Adipose tissue (tissue), 3 donors: ENCODE data around the gene GSDME. TPM values are rescaled to one million over a fixed set of nuclear protein-coding genes. Genes with fewer than 3 reads are reported as not detected.

Experiments used
- H3K27ac ChIP-seq: one replicate; pipeline ENCODE4 v1.5.1; 2013; ENCODE audit warnings: low read depth, low read length
- WGBS, 3 donors: extraction: QIAGEN DNeasy Blood & Tissue Kit; methylation state at CpG; one replicate each; pipeline ENCODE4 v1.1.7; 2013; 5-methylcytosine and 5-hydroxymethylcytosine counted together
- polyA plus RNA-seq, 3 donors: library from polyadenylated mRNA; stranded (reverse); fragments of 200-250 nt; gene quantifications; one replicate each; pipeline ENCODE4 v1.2.3, GENCODE V29; 2013
- donor health status: healthy with polysubstance abuse.
- donor health status: Bipolar disorder and iron deficiency.
- donor health status: healthy.

Gene GSDME
- polyA plus RNA-seq, 3 donors: 0.85 to 22.3 (median 5.0) TPM

GRCh38 chr7:24715171-24715570, 42.1 kb downstream of the GSDME start:
- H3K27ac ChIP-seq: no peak overlapping the region
- WGBS, 3 donors: 92 to 98% (median 96%) methylated on average over 2 of the region's 2 CpGs

DNA sequence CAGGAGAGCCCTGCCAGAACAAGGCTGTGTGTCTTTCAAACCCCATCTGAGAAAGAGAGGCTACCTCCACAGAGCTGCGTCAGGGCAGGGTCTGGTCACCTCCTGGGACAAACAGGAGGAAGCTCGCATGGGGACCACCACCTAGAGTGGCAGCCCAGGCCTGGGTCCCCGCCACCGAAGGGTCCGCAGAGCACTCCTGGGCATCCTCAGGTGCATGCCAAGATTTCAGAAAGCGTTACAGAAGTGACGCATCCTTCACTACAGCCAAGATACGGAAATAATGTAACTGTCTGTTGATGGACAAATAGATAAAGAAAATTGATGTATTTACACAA, 42.6 kb downstream of the GSDME start:
- WGBS, 3 donors: 82 to 95% (median 93%) methylated on average over 8 of the region's 8 CpGs
- H3K27ac ChIP-seq: no peak overlapping the region

DNA sequence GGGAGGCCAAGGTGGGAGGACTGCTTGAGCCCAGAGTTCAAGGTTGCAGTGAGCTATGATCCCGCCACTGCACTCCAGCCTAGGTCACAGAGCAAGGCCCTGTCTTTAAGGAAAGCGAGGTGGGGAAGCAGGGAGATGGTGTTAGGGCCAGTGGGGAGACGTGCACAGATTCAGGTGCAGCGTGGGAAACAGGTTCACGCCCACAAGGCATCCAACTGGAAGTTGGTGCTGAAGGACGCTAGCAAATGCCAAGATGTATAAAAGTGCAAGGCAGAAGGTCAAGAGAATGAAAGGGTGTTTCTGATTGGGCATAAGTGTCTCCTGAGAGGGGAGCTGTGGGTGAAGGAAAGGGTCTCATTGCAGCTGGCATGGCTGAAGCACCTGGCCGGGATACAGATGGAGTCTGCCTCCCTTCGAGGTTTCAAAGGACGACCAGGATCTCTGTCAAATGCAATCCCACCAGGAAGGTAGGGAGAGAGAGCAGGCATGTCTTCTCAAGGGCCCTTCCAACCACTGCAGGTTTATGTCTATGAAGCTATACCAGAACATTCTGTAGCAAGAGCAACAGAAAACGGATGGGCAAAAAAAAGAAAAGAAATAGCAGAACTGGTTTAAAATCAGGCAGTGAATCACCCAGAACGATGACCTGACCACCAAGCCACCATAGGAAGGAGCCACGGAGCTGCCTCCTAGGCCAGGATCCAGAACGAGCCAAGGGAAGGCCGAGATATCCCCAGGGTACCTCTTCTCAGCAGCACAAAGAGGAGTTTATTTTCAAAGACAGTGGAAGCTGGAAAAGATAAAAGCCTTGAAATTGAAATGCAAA, 43.2 kb downstream of the GSDME start:
- no peak overlapping the region for H3K27ac ChIP-seq
- WGBS, 3 donors: 82 to 88% (median 83%) methylated on average over 14 of the region's 14 CpGs

DNA sequence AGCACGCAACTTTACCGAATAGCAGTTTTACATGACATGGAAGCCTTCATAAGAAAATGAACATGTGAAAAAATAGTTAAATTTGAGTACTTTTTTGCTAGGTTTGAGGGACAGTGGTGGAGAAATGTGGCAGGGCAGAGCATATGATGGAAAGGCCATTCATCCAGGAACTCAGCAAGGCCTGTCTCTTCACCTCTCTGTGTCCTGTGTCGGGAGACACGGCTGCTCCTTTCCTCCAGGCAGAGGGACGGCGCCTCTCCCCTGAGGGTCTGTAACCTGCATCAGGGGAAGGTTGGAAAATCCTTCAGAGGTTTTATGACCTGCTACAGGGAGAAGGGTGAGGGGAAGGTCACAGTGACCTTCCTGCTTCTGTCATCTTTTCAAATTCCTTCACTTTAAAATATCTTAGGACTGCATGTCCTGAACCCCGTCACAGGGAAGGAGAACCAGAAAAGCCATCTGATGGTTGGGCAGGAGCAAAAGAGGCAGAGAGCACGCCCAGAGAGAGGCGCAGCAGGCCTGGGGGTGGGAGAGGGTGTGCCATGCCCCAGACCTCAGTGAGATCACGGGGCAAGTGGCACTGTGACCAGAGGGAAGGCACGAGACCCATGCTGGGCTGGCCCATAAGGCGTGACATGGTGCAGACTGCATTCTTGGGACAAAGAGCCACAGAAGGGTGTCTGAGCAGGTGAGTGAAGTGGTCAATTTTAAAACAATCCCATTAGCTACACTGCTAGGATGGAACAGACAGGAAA, 44.0 kb downstream of the GSDME start:
- WGBS, 3 donors: 85 to 89% (median 88%) methylated on average over 12 of the region's 12 CpGs

DNA sequence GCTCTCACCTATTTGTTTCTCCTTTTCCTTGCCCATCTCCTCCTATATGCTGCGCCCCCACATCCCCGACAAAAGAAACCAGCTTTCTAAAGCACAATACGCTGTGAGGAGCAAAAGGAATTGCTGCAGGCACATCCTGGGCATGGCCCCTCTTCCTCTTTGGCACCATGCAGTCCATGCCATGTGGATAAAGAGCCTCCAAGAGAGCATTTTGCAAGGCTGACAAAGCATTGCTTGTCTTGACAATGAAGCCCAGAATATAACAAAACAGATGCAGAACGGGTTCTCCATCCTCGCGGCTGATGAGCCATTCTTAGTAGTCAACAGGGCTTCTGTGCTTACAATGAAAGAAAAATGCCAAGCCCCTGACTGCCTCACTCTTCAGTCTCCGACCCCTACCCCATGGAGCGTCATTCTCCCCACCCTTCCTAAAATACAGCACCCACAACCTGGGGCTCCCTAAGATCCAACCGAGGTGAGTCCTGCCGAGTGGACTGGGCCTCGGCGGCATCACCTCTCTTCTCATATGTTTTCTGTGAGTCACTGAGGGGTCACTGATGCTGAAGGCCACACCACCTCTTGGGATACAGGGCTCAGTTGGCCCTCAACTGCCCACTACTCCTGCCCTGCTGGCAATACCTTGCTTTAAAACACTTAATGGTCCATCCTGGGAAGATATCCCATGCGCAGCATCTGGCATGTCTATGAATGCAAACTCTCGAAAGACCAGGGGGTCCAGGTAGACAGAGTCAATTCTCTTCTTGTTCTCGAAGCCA, 47.5 kb downstream of the GSDME start:
- WGBS, 3 donors: 90 to 92% (median 91%) methylated on average over 15 of the region's 15 CpGs
- no peak overlapping the region for H3K27ac ChIP-seq

More for the DNA sequence above, 44.0 kb downstream of the GSDME start:
- H3K27ac ChIP-seq: no peak overlapping the region

GRCh38 chr7:24709051-24709450, 48.2 kb downstream of the GSDME start:
- H3K27ac ChIP-seq: no peak overlapping the region
- WGBS, 3 donors: 89 to 95% (median 93%) methylated on average over 5 of the region's 5 CpGs

DNA sequence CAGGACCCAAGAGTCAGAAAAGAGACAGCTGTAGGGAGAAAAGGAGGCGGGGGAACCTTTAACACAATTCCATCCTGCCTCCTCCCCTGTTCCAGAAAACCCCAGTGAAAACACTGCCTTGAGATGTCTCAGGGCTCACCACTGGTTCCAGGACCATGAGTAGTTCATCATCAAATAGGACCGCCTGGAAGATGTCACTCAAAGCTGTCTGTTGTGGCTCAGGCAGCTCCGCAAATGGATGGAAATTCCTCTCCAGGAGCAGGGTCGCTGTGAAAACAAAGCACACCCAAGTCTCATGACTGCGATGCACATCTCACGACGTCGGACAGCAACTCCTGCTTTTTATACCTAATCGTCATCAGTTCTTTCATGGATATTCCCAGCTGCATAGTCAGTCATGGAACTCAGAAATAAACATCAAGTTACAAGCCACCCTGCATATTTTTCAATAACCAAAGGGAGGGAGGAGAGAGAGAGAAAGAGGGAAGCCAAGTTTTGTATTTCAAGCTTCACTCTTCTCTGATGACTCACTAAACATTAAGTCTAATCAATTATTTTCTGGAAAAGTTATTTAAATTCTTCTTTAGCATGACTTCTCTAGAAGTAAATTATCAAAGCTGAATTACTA, 49.2 kb downstream of the GSDME start:
- 65 to 78% (median 75%) methylated on average over 9 of the region's 9 CpGs for WGBS, 3 donors
- H3K27ac ChIP-seq: no peak overlapping the region

GRCh38 chr7:24706211-24707170, 50.8 kb downstream of the GSDME start:
- 90 to 93% (median 93%) methylated on average over 30 of the region's 30 CpGs for WGBS, 3 donors
- no peak overlapping the region for H3K27ac ChIP-seq

- WGBS, 3 donors: 50 to 84% (median 71%) methylated on average over 5 of the region's 5 CpGs
- no peak overlapping the region for H3K27ac ChIP-seq
Observed at GRCh38 chr7:24705461-24705954, 51.8 kb downstream of the GSDME start.

GRCh38 chr7:24704311-24704710, 53.0 kb downstream of the GSDME start:
- 56 to 63% (median 63%) methylated on average over 4 of the region's 4 CpGs for WGBS, 3 donors

DNA sequence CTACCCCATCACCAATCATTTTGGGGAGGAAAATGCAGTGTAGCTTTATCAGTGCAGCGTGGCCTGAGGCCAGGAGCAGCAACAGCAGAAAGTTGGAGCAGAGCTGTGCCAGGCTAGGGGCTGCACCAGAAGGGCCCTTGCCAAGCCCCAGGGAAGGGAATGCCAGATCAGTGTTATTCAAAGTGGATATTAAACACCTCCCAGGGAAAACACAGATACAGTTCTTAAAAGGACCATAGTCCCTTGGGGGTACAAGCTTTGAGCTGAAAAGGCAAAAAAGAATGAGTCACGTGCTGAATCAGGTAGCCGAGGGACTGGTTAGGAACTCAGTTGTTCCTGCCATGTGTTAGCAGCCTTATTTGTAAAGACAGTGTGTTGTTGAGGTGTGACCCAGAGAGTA, 54.0 kb downstream of the GSDME start:
- WGBS, 3 donors: 61 to 80% (median 65%) methylated on average over 3 of the region's 3 CpGs
- no peak overlapping the region for H3K27ac ChIP-seq

More at GRCh38 chr7:24704311-24704710, 53.0 kb downstream of the GSDME start:
- no peak overlapping the region for H3K27ac ChIP-seq

DNA sequence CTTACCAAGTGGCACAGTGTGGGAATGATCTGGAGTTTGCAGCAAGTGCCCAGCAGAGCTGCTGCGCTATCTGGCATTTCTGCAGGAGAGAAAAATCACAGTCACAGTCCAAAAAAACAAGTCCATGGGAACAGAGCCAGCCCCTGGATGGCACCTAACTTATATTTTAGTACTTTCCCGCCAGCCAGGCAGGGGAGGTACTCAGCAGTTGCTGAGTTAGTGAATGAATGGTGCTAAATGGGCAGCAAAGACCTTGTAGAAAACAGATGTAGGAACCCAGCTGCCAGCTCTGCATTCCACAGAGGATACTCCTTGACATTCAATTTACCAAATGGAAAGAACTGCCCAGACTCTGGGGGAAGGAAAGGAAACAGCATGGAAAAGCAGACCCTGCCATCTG, 54.5 kb downstream of the GSDME start:
- no peak overlapping the region for H3K27ac ChIP-seq
- 57 to 79% (median 74%) methylated on average over 2 of the region's 2 CpGs for WGBS, 3 donors

GRCh38 chr7:24701261-24702235, 55.7 kb downstream of the GSDME start:
- WGBS, 3 donors: 59 to 69% (median 67%) methylated on average over 4 of the region's 4 CpGs
- H3K27ac ChIP-seq: no peak overlapping the region

DNA sequence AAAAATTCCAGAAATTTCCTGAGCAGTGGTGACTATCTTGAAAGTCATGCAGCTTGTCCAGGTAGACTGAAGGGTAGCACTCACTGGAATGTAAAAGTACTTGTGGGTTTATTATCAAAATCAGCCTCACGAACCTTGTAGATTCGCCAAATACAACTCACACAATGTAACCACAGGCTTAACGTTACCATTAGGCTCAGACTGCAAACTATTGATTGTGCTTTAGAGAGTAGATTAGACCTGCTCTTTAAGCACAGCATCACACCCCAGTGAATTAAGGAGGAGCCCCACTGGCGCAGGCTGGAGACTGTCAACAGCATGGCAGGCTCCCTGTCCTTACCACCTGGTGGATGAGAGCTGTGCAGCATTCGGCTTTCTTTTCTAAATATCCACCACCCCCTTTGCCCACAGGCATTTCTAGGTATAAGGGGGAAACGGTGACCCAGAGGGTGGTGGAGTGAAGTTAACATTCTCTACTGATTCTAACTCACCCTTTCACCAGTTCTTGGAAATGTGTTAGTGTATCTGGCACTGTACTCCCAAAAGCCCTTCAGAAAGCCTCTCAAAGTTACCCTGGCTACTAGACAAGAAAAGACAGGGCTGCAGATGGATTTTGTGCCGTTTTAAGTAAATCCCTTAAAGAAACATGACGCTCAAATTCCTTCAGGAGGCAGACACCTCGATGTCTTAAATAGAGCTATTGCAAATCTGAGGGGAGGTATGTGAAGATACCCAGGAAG, 56.6 kb downstream of the GSDME start:
- no peak overlapping the region for H3K27ac ChIP-seq
- 66 to 71% (median 67%) methylated on average over 9 of the region's 9 CpGs for WGBS, 3 donors

- no peak overlapping the region for H3K27ac ChIP-seq
- WGBS, 3 donors: 81 to 85% (median 83%) methylated on average over 7 of the region's 7 CpGs
Observed at GRCh38 chr7:24698531-24699266, 58.6 kb downstream of the GSDME start.
